Esophagus squamous epithelium (tissue), 5 donors: ENCODE data around the gene RAB6A. TPM values are rescaled to one million over a fixed set of nuclear protein-coding genes. Genes with fewer than 3 reads are reported as not detected.

Experiments used
- DNase-seq: peaks from one replicate; lab custom pipeline; 2025; lab: John Stamatoyannopoulos, UW
- H3K27ac ChIP-seq, 4 donors: fragments of 200-600 bp; sonication (generic); one replicate each; pipeline ENCODE4 v1.5.1; 2016 to 2019; ENCODE audit warnings: mild to moderate bottlenecking in 1 of 4
- H3K27me3 ChIP-seq, 4 donors: fragments of 200-600 bp; sonication (generic); 1 replicate in 3 of 4; 2 replicates in 1 of 4; pipeline versions ENCODE4 v1.5.1 to v1.6.0; 2017 to 2021; ENCODE audit warnings: antibody characterized with exemption in 1 of 4
- H3K36me3 ChIP-seq, 3 donors: fragments of 200-600 bp; sonication (generic); one replicate each; pipeline ENCODE4 v1.5.1; 2016 to 2019
- H3K4me1 ChIP-seq, 3 donors: fragments of 200-600 bp; sonication (generic); one replicate each; pipeline ENCODE4 v1.5.1; 2017 to 2019
- H3K4me3 ChIP-seq, 4 donors: fragments of 200-600 bp; sonication (generic); 1 replicate in 3 of 4; 2 replicates in 1 of 4; pipeline ENCODE4 v1.5.1; 2016 to 2019; ENCODE audit warnings: mild to moderate bottlenecking in 2 of 4, moderate library complexity in 1 of 4
- H3K9me3 ChIP-seq, 3 donors: fragments of 200-600 bp; sonication (generic); one replicate each; pipeline ENCODE4 v1.5.1; 2016 to 2019
- CTCF ChIP-seq, 6 experiments: fragments of 450-650 bp in 4 of 6; fragments of 200-600 bp in 2 of 6; sonication (generic) in 2 of 6; IDR thresholded peaks; one replicate each; pipeline ENCODE4 v1.5.1; 2016 to 2019; ENCODE audit warnings: antibody characterized with exemption in 6 of 6, mild to moderate bottlenecking in 4 of 6, moderate library complexity in 4 of 6
- POLR2A ChIP-seq, 4 donors: fragments of 450-650 bp; IDR thresholded peaks; one replicate each; pipeline ENCODE4 v1.6.1; 2017; ENCODE audit warnings: antibody characterized with exemption in 4 of 4, mild to moderate bottlenecking in 4 of 4, moderate library complexity in 3 of 4
- WGBS, 2 donors: methylation state at CpG; one replicate each; pipeline ENCODE4 v1.1.5; 2018; 5-methylcytosine and 5-hydroxymethylcytosine counted together
- intact Hi-C: fragments of 100-400 bp; cut with DNase I; formaldehyde crosslinking; loops from one replicate; pipeline ENCODE4 v1.15.0; 2022
- total RNA-seq, 4 donors: library from RNA; depleted of rRNA; stranded (reverse); fragments of >200 nt; gene quantifications; one replicate each; pipeline ENCODE4 v1.1.0, GENCODE V29; 2016
- donor health status: DM: yes; HTN: yes; CAD: no.

RAB6A gene
- total RNA-seq, 4 donors from 2014 or later = 115 to 234 (median 161) TPM

DNA sequence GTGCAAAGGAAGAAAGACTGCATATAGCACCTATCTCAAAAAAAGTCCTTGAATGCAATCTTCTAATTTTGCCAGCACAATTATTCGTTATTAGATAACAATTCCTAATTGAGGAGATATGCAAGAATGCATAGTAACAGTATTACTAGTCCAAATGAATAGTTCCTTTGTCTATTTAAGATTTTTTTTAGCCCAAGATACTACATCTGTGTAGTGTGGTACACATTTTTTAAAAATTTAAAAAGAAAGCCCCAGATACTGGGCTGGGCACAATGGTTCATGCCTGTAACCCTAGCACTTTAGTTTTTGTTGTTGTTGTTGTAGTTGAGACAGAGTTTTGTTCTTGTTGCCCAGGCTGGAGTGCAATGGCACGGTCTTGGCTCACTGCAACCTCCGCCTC lies 43.7 kb downstream of the RAB6A start:
- 84 to 87% methylated on average over 3 of the region's 3 CpGs for WGBS, 2 donors

DNA sequence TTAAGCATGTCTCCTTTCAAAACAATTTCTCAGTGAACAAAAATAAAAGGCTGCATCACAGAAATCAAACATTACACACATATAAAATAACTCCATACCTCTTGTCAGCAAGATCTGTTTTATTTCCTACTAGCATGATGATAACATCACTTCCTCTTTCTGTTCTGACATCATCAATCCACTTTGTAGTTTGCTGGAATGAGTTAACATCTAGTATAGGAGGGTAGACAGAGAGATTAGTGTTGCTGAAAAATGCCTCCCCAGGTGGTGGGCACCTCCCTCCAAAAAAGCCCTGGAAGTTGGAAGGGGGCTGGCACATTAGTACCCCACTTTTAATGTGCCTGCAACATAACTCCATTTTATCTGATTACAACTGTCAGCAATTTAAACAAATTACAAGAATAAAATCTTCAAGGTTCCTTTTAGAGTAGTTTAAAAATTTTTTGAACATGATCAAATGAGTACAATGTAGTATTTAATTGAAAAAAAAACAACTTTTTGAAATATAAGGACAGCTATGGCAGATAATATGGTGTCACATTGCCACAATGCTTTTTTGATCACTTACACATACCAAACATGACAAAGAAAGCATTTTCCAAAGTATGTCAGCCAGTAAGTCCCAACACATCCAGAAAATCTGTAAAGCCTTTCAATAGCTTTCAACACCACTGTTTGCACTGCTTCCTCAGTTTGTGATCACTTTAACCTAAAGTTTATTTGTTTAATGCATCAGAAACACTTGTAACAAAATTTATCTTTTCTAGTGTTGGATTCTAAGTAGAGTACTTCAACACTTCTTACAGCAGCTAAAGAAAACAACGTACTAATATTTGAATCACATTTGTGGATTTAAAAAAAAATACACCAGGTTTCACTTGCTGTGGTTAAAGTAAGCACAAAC lies 44.5 kb downstream of the RAB6A start:
- Histone ChIP-seq H3K4me3 (no peak overlapping the region), H3K27me3 (no peaks in the 10 kb centered on the region), H3K9me3 (no peaks in the 10 kb centered on the region), H3K36me3 (peaks cover 1 to 95% (median 9%) of the 10 kb centered on the region in 3 donors), H3K4me1 (peaks cover 0 to 5% (median 0%) of the 10 kb centered on the region in 3 donors), H3K27ac (peak overlapping the region in 1 of 4 donors; percentile 8)
- no peak for DNase-seq
- TF ChIP-seq POLR2A (IDR thresholded peaks at IDR 0.05) (no peak), CTCF (IDR thresholded peaks at IDR 0.05) (no peak)
- 68 to 81% methylated on average over 1 of the region's 1 CpG for WGBS, 2 donors
- intact Hi-C loops = no loop called here

More for the DNA sequence above, 43.7 kb downstream of the RAB6A start:
- H3K9me3 ChIP-seq = no peaks in the 10 kb centered on the region
- TF ChIP-seq POLR2A (IDR thresholded peaks at IDR 0.05) (no peak), CTCF (IDR thresholded peaks at IDR 0.05) (no peak)
- peaks cover 0 to 5% (median 0%) of the 10 kb centered on the region in 3 donors for H3K4me1 ChIP-seq
- peaks cover 0 to 88% (median 9%) of the 10 kb centered on the region in 3 donors for H3K36me3 ChIP-seq
- intact Hi-C loops = no loop called here
- no peaks in the 10 kb centered on the region for H3K27me3 ChIP-seq
- no peak overlapping the region for H3K27ac ChIP-seq
- no peak for DNase-seq
- no peak overlapping the region for H3K4me3 ChIP-seq

DNA sequence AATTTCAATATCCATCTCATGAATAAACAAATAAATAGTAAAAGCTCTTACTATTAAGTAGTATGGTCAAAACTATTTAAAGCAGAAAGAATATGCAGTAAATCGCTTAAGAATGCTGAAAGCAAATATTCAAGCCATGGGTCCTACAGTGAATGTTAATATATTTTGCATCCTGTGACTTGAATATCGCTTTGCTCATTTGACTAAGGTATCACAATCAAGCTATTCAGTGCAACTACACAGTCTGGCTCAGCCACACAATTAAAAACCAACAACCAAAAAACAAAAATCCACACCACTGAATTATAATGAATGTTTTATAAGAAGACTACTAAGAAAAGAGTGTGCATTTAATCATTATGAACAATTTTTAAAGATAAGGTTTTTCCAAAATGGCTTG lies 45.3 kb downstream of the RAB6A start:
- Histone ChIP-seq H3K27me3 (no peaks in the 10 kb centered on the region), H3K36me3 (peaks cover 7 to 99% (median 9%) of the 10 kb centered on the region in 3 donors), H3K4me3 (no peak overlapping the region), H3K9me3 (no peaks in the 10 kb centered on the region), H3K27ac (no peak overlapping the region), H3K4me1 (peaks cover 0 to 5% (median 0%) of the 10 kb centered on the region in 3 donors)
- 97% methylated on average over 2 of the region's 2 CpGs for WGBS, 2 donors
- intact Hi-C loops = no loop called here
- DNase-seq = no peak
- no peak for TF ChIP-seq CTCF (IDR thresholded peaks at IDR 0.05)

GRCh38 chr11:73710964-73711363 lies 49.9 kb downstream of the RAB6A start:
- Histone ChIP-seq H3K9me3 (no peaks in the 10 kb centered on the region), H3K27ac (no peak overlapping the region), H3K27me3 (no peaks in the 10 kb centered on the region), H3K36me3 (peaks cover 7 to 87% (median 9%) of the 10 kb centered on the region in 3 donors), H3K4me1 (peaks cover 0 to under 1% (median 0%) of the 10 kb centered on the region in 3 donors), H3K4me3 (no peak overlapping the region)
- no peak for DNase-seq
- intact Hi-C loops = no loop called here
- no peak for TF ChIP-seq POLR2A (IDR thresholded peaks at IDR 0.05)
- no peak for TF ChIP-seq CTCF (IDR thresholded peaks at IDR 0.05)
- 75 to 100% methylated on average over 2 to 3 of the region's 3 CpGs for WGBS, 2 donors

GRCh38 chr11:73705053-73705452 lies 55.8 kb downstream of the RAB6A start:
- H3K27ac ChIP-seq = peak overlapping the region in 1 of 4 donors; percentile 44
- DNase-seq = no peak

More at GRCh38 chr11:73705053-73705452, 55.8 kb downstream of the RAB6A start:
- no peaks in the 10 kb centered on the region for H3K9me3 ChIP-seq
- H3K27me3 ChIP-seq = no peaks in the 10 kb centered on the region
- intact Hi-C loops = no loop called here
- H3K36me3 ChIP-seq = peaks cover 6 to 88% (median 9%) of the 10 kb centered on the region in 3 donors
- H3K4me1 ChIP-seq = no peaks in the 10 kb centered on the region
- no peak overlapping the region for H3K4me3 ChIP-seq
- TF ChIP-seq POLR2A (IDR thresholded peaks at IDR 0.05) = no peak
- no peak for TF ChIP-seq CTCF (IDR thresholded peaks at IDR 0.05)
- WGBS, 2 donors = 80 to 88% methylated on average over 1 of the region's 1 CpG
